ACC112 (cell line): ENCODE measurements around the gene KYAT1.

Experiments used
- H2AFZ ChIP-seq: fragments of 200-600 bp; sonication (generic); one replicate; pipeline ENCODE4 v1.6.0; 2017; ENCODE audit warnings: antibody characterized with exemption, low read length; ENCODE audit not compliant: unreplicated experiment
- H3K27ac ChIP-seq: fragments of 200-600 bp; sonication (generic); 2 replicates; pipeline ENCODE4 v1.5.1; 2014; ENCODE audit warnings: low read depth, mild to moderate bottlenecking, antibody characterized with exemption, low read length, moderate library complexity
- H3K27me3 ChIP-seq: fragments of 200-600 bp; sonication (generic); 2 replicates; pipeline ENCODE4 v1.6.1; 2014; ENCODE audit warnings: mild to moderate bottlenecking, antibody characterized with exemption, low read length, moderate library complexity, mixed read lengths; ENCODE audit not compliant: insufficient read depth
- H3K36me3 ChIP-seq: fragments of 200-600 bp; sonication (generic); 2 replicates; pipeline ENCODE4 v1.6.1; 2016; ENCODE audit warnings: mild to moderate bottlenecking, antibody characterized with exemption, low read length, moderate library complexity, mixed read lengths; ENCODE audit not compliant: insufficient read depth
- H3K4me1 ChIP-seq: fragments of 200-600 bp; sonication (generic); one replicate; pipeline ENCODE4 v1.6.1; 2016; ENCODE audit warnings: low read length, mixed read lengths; ENCODE audit not compliant: insufficient read depth, unreplicated experiment, control insufficient read depth
- H3K4me3 ChIP-seq: fragments of 200-600 bp; sonication (generic); 2 replicates; pipeline ENCODE4 v1.5.1; 2014; ENCODE audit warnings: mild to moderate bottlenecking, low read depth, low read length
- H3K79me2 ChIP-seq: fragments of 200-600 bp; sonication (generic); one replicate; pipeline ENCODE4 v1.6.0; 2016; ENCODE audit warnings: low read length; ENCODE audit not compliant: control insufficient read depth, unreplicated experiment, insufficient read depth

The KYAT1 gene

DNA sequence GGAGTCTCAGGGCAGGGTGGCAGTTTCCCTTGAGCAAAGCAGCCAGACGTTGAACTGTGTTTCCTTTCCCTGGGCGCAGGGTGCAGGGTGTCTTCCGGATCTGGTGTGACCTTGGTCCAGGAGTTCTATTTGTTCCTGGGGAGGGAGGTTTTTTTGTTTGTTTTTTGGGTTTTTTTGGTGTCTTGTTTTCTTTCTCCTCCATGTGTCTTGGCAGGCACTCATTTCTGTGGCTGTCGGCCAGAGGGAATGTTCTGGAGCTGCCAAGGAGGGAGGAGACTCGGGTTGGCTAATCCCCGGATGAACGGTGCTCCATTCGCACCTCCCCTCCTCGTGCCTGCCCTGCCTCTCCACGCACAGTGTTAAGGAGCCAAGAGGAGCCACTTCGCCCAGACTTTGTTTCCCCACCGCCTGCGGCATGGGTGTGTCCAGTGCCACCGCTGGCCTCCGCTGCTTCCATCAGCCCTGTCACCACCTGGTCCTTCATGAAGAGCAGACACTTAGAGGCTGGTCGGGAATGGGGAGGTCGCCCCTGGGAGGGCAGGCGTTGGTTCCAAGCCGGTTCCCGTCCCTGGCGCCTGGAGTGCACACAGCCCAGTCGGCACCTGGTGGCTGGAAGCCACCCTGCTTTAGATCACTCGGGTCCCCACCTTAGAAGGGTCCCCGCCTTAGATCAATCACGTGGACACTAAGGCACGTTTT, 35.5 kb upstream of the KYAT1 start:
- H3K27me3 ChIP-seq = no peaks in the 10 kb centered on the region
- peaks cover 9% of the 10 kb centered on the region; the same call in 1 of the 2 replicates for H3K36me3 ChIP-seq
- peak overlapping the region; percentile 56 for H3K27ac ChIP-seq
- H3K4me1 ChIP-seq = peaks cover 64% of the 10 kb centered on the region
- no peak overlapping the region for H3K4me3 ChIP-seq
- H2AFZ ChIP-seq = no peak overlapping the region
- H3K79me2 ChIP-seq = peaks cover 28% of the 10 kb centered on the region

DNA sequence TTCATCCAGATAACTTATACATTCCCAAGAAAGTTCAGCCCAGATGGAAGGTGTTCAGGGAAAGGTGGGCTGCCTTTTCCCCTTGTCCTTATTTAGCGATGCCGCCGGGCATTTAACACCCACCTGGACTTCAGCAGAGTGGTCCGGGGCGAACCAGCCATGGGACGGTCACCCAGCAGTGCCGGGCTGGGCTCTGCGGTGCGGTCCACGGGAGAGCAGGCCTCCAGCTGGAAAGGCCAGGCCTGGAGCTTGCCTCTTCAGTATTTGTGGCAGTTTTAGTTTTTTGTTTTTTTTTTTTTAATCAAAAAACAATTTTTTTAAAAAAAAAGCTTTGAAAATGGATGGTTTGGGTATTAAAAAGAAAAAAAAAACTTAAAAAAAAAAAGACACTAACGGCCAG, 35.0 kb upstream of the KYAT1 start:
- H3K27me3 ChIP-seq = no peaks in the 10 kb centered on the region
- peak overlapping the region; percentile 56 for H3K27ac ChIP-seq
- H3K36me3 ChIP-seq = peaks cover 9% of the 10 kb centered on the region; the same call in 1 of the 2 replicates
- H3K4me1 ChIP-seq = peaks cover 68% of the 10 kb centered on the region
- H3K4me3 ChIP-seq = no peak overlapping the region
- peaks cover 28% of the 10 kb centered on the region for H3K79me2 ChIP-seq
- no peak overlapping the region for H2AFZ ChIP-seq

DNA sequence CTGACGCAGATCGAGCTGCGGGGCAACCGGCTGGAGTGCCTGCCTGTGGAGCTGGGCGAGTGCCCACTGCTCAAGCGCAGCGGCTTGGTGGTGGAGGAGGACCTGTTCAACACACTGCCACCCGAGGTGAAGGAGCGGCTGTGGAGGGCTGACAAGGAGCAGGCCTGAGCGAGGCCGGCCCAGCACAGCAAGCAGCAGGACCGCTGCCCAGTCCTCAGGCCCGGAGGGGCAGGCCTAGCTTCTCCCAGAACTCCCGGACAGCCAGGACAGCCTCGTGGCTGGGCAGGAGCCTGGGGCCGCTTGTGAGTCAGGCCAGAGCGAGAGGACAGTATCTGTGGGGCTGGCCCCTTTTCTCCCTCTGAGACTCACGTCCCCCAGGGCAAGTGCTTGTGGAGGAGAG, 34.5 kb upstream of the KYAT1 start:
- Histone ChIP-seq H3K27ac (peak overlapping the region; percentile 56), H3K27me3 (no peaks in the 10 kb centered on the region), H3K36me3 (peaks cover 9% of the 10 kb centered on the region; the same call in 1 of the 2 replicates), H2AFZ (no peak overlapping the region), H3K79me2 (peaks cover 28% of the 10 kb centered on the region), H3K4me1 (peaks cover 71% of the 10 kb centered on the region), H3K4me3 (no peak overlapping the region)

DNA sequence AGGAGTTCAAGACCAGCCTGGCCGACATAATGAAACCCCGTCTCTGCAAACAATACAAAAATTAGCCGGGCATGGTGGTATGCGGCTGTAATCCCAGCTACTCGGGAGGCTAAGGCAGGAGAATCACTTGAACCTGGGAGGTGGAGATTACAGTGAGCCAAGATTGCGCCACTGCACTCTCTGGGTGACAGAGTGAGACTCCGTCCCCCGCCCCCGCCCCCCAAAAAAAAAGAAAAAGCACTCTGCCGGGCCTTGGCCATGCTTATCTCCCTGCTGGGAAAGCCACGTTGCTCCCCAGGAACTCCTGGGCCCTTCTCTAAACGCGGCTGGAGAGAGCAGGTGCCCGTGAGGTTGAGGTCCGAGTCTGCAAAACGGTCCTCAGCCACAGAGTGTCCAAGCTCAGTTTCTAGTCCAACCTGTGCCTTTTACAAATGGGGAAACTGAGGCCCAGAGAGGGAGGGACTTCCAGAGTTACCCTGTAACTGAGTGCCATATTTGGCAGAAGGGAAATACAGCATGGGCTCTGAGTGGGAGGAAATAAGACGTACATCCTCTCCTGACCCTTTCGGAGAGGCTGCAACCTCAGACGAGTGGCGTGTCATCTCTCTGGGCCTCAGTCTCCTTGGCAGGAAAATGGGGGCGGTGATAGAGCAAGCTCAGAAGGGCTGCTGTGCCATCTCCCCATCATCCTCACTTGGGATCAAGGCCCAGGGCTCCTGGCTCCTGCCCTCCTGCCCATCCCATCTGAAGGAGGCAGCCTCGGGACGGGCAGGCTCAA, 32.4 kb upstream of the KYAT1 start:
- Histone ChIP-seq H3K79me2 (peaks cover 28% of the 10 kb centered on the region), H3K4me3 (no peak overlapping the region), H2AFZ (no peak overlapping the region), H3K36me3 (peaks cover 17% of the 10 kb centered on the region; the same call in 1 of the 2 replicates), H3K27ac (no peak overlapping the region), H3K4me1 (peaks cover 65% of the 10 kb centered on the region), H3K27me3 (no peaks in the 10 kb centered on the region)

DNA sequence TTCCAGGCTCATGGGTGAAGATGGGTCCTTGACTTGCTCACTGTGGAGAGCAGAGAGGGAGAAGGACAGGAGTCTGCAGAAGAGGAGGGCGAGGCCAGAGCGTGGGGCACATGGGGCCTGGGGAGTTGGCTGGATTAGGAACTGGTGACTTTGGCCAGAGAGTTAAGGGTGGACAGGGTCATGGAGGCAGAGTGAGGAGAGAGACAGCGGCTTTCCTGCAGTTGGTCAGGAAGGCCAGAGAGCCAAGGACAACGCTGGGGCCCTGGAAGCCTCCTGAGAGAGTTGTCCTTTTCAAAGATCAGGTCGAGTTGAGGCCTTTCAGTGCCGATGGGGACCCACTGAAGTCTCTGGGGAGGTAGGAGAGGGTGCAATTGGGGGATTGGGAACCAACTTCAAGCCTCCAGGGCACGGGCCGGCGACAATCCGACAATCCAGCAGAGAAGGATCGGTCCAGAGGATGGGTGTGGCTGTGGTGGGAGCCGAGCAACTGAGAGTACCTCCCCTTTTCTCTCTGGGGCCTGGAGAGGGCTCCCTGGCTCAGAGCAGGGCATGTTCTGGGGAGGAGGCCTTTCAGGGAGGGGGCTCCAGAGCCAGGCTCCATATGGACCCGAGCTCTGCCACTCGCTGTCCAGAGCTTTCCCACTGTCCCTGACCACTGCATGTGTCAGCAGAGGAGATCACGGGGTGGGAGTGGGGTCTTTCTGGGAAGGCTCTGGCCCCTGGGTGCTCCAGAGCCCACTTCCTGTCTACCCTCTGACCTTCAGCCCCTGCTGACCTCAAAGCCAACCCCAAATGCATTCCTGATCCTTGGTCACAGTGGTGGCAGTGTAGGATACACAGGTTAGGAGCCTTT, 31.5 kb upstream of the KYAT1 start:
- Histone ChIP-seq H3K36me3 (peaks cover 26% of the 10 kb centered on the region; the same call in 1 of the 2 replicates), H3K4me1 (peaks cover 59% of the 10 kb centered on the region), H2AFZ (no peak overlapping the region), H3K4me3 (peak overlapping the region; percentile 35; the same call in 1 of the 2 replicates), H3K27me3 (no peaks in the 10 kb centered on the region), H3K79me2 (peaks cover 37% of the 10 kb centered on the region), H3K27ac (peak overlapping the region; percentile 87)

DNA sequence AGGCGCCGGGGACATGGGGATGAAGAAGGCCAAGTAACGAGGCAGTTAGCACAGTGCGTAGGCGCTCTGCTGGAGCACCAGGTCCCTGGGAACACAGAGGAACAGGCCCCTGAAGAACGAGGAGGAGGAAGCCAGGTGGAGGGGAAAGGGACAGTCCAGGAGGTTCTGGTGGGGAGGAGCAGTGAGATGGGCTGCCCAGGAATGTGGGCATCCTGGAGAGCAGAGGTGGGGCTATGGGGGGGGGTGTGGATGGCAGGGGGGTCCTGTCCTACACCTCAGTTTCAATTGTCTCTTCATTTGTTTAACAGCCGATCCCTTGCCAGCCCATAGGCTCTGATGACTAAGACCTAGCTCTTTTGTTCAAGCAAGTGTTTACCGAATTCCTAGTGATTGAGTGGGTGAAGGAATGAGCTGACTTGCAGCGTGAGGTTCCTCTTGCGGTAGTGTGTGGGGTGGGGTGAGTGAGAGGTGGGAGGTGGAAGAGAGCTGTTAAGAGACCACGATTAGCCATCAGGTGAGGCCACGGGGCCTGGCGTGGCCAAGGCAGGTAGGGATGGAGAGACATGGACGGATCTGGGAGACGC, 30.6 kb upstream of the KYAT1 start:
- peaks cover 39% of the 10 kb centered on the region for H3K79me2 ChIP-seq

DNA sequence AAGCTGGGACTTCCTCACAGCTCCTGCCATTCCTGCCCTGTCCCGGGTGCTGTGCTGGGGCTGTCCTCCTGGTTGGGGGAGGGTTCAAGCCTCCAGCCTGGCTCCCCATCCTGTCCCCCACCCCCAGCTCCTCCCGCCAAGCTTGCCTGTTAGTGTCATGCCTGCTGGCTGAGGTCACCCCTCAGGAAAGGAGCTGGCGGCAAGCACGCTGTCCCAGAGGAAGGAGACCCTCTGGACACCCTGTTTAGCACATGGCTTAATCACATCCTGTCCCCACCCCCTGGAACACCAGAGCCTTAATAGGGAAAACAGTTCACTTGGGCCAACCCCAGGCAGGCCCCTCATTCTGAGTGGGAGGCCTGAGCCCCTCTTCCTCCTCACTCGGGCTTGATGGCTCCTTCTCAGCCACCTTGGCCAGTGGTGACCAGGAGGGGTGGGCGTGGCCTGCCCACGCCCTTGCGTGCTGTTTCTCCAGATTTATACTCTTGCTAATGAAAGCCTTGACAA, 29.8 kb upstream of the KYAT1 start:
- Histone ChIP-seq H2AFZ (no peak overlapping the region), H3K4me1 (peaks cover 48% of the 10 kb centered on the region), H3K27ac (peak overlapping the region; percentile 87), H3K27me3 (no peaks in the 10 kb centered on the region), H3K79me2 (peaks cover 44% of the 10 kb centered on the region), H3K4me3 (peak overlapping the region; percentile 35; the same call in 1 of the 2 replicates), H3K36me3 (peaks cover 32% of the 10 kb centered on the region)

More for the DNA sequence above, 30.6 kb upstream of the KYAT1 start:
- Histone ChIP-seq H2AFZ (no peak overlapping the region), H3K27me3 (no peaks in the 10 kb centered on the region), H3K4me3 (peak overlapping the region; percentile 35; the same call in 1 of the 2 replicates), H3K27ac (peak overlapping the region; percentile 87), H3K36me3 (peaks cover 26% of the 10 kb centered on the region), H3K4me1 (peaks cover 55% of the 10 kb centered on the region)

DNA sequence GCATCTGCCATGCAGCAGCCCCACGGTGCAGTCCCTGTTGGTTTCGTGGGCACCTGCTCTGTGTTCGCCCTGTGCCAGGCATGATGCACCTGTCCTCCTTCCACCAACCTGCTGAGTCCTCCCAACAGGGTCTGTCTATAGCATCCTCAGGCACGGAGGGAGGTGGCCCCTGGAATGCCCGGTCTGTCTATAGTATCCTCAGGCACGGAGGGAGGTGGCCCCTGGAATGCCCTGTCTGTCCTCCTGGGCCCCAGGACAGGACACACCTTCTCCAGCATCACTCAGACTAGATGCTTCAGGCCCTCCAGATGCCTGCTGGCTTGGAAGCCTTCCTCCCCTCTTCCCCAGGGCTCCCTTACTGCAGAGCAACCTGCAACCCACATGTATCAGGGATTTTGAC, 29.2 kb upstream of the KYAT1 start:
- Histone ChIP-seq H3K79me2 (peaks cover 48% of the 10 kb centered on the region), H3K4me1 (peaks cover 42% of the 10 kb centered on the region), H3K27me3 (no peaks in the 10 kb centered on the region), H3K36me3 (peaks cover 32% of the 10 kb centered on the region), H3K4me3 (no peak overlapping the region), H3K27ac (peak overlapping the region; percentile 87), H2AFZ (no peak overlapping the region)

GRCh38 chr9:128909859-128910258, 28.1 kb upstream of the KYAT1 start:
- H3K79me2 ChIP-seq = peaks cover 51% of the 10 kb centered on the region
- no peak overlapping the region for H3K4me3 ChIP-seq
- no peak overlapping the region for H2AFZ ChIP-seq
- peaks cover 32% of the 10 kb centered on the region for H3K36me3 ChIP-seq
- H3K27ac ChIP-seq = no peak overlapping the region
- no peaks in the 10 kb centered on the region for H3K27me3 ChIP-seq
- H3K4me1 ChIP-seq = peaks cover 37% of the 10 kb centered on the region

DNA sequence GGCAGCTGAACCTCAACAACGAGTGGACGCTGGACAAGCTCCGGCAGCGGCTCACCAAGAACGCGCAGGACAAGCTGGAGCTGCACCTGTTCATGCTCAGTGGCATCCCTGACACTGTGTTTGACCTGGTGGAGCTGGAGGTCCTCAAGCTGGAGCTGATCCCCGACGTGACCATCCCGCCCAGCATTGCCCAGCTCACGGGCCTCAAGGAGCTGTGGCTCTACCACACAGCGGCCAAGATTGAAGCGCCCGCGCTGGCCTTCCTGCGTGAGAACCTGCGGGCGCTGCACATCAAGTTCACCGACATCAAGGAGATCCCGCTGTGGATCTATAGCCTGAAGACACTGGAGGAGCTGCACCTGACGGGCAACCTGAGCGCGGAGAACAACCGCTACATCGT, 26.6 kb upstream of the KYAT1 start:
- Histone ChIP-seq H3K4me1 (peaks cover 40% of the 10 kb centered on the region), H3K36me3 (peaks cover 32% of the 10 kb centered on the region)

More for the DNA sequence above, 26.6 kb upstream of the KYAT1 start:
- Histone ChIP-seq H2AFZ (no peak overlapping the region), H3K27me3 (no peaks in the 10 kb centered on the region), H3K27ac (no peak overlapping the region), H3K79me2 (peaks cover 36% of the 10 kb centered on the region), H3K4me3 (no peak overlapping the region)
